ENCODE measurements around the gene METAP1. TPM values are rescaled to one million over a fixed set of nuclear protein-coding genes. Genes with fewer than 3 reads are reported as not detected.

Gene METAP1
- polyA plus RNA-seq, 2 of the 4 experiments (the other 2 are of a cell fraction): 68.2 to 106 TPM

DNA sequence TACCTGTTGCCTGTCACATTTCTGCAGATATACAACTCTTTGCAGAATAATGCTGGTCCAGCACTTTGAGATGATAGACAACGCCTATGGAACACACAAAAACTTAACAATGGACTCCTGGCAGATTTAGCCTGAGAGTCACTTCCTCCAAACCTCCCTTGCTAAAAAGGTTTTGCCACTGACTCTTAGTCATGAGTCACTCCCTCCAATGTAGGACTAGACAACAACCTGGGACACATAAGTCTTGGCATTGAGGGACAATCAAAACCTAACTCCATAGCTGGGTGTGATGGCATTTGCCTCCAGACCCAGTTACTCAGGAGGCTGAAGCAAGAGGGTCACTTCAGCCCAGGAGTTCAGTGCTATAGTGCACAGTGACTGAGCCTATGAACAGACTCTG, 44.6 kb upstream of the METAP1 start:
- no peaks in the 10 kb centered on the region for H3K9me3 ChIP-seq
- TF ChIP-seq KDM1A (IDR thresholded peaks at IDR 0.05; ENCODE audit: low read depth): no peak
- TF ChIP-seq HOXA7 (CRISPR knock-in tag; IDR thresholded peaks at IDR 0.05): no peak
- no peak for TF ChIP-seq NPAS2 (CRISPR knock-in tag; IDR thresholded peaks at IDR 0.05; ENCODE audit: borderline replicate concordance)
- TF ChIP-seq POLR2AphosphoS2 (conservative IDR thresholded peaks at IDR 0.05; ENCODE audit: low read length): no peak
- TF ChIP-seq MAZ (IDR thresholded peaks at IDR 0.05; ENCODE audit: borderline replicate concordance, low read depth, low read length): no peak
- no peak for TF ChIP-seq E2F6 (IDR thresholded peaks at IDR 0.05; ENCODE audit: borderline replicate concordance, low read depth)
- no peak for TF ChIP-seq HDAC2 (IDR thresholded peaks at IDR 0.05)
- no peak for TF ChIP-seq EHMT2 (IDR thresholded peaks at IDR 0.05; ENCODE audit: low read depth)
- no peak for TF ChIP-seq CHD4 (IDR thresholded peaks at IDR 0.05; ENCODE audit: borderline replicate concordance)
- TF ChIP-seq RNF2 (IDR thresholded peaks at IDR 0.05; ENCODE audit: borderline replicate concordance, low read depth): no peak
- TF ChIP-seq SREBF2 (IDR thresholded peaks at IDR 0.05): no peak
- no peak for TF ChIP-seq MAFK (IDR thresholded peaks at IDR 0.05; ENCODE audit: partially characterized antibody)
- TF ChIP-seq RFX5 (IDR thresholded peaks at IDR 0.05): no peak
- TF ChIP-seq ZSCAN20 (CRISPR knock-in tag; IDR thresholded peaks at IDR 0.05): no peak
- TF ChIP-seq RCOR1 (IDR thresholded peaks at IDR 0.05; ENCODE audit: low read depth, low read length): no peak
- no peak for TF ChIP-seq ZFP36 (IDR thresholded peaks at IDR 0.05; ENCODE audit: borderline replicate concordance, partially characterized antibody)
- TF ChIP-seq NR3C1 (IDR thresholded peaks at IDR 0.05): no peak
- CTCF ChIA-PET: no interaction called here
- ATAC-seq (no peak), DNase-seq (ENCODE audit: low read depth in 1 of 2, low spot score in 1 of 2) (no peak), FAIRE-seq (no peak)
- H3K4me3 ChIP-seq: no peak overlapping the region
- POLR2A ChIA-PET: no interaction called here
- no peak overlapping the region for H3K27ac ChIP-seq
- no peaks in the 10 kb centered on the region for H3K4me1 ChIP-seq
- 84% methylated on average over 1 of the region's 1 CpG for WGBS (ENCODE audit: missing lambda C conversion rate)
- H3K4me2 ChIP-seq: no peak overlapping the region

GRCh38 chr4:98951710-98952109, 43.8 kb upstream of the METAP1 start:
- ChIA-PET CTCF (no interaction called here), POLR2A (no interaction called here)
- H3K4me1 ChIP-seq: no peaks in the 10 kb centered on the region
- ATAC-seq: no peak
- TF ChIP-seq FOSL2 (IDR thresholded peaks at IDR 0.05): no peak
- TF ChIP-seq FOSL2 (CRISPR knock-in tag; IDR thresholded peaks at IDR 0.05): no peak
- TF ChIP-seq RAD21 (conservative IDR thresholded peaks at IDR 0.05 in 1 of 2, IDR thresholded peaks at IDR 0.05 in 1 of 2): no peak
- TF ChIP-seq HMGXB4 (CRISPR knock-in tag; IDR thresholded peaks at IDR 0.05; ENCODE audit: borderline replicate concordance): no peak
- no peak for TF ChIP-seq SMC3 (IDR thresholded peaks at IDR 0.05)
- TF ChIP-seq TFCP2L1 (CRISPR knock-in tag; IDR thresholded peaks at IDR 0.05): no peak
- no peak for TF ChIP-seq NR3C1 (IDR thresholded peaks at IDR 0.05)
- TF ChIP-seq JUN (IDR thresholded peaks at IDR 0.05): no peak
- no peak for TF ChIP-seq ESRRA (IDR thresholded peaks at IDR 0.05; ENCODE audit: borderline replicate concordance, low read length)
- TF ChIP-seq, protein P1, sequence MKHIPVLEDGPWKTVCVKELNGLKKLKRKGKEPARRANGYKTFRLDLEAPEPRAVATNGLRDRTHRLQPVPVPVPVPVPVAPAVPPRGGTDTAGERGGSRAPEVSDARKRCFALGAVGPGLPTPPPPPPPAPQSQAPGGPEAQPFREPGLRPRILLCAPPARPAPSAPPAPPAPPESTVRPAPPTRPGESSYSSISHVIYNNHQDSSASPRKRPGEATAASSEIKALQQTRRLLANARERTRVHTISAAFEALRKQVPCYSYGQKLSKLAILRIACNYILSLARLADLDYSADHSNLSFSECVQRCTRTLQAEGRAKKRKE (CRISPR knock-in tag; IDR thresholded peaks at IDR 0.05; ENCODE audit: low read depth): no peak
- no peak for TF ChIP-seq RFX5 (IDR thresholded peaks at IDR 0.05)
- TF ChIP-seq MAZ (IDR thresholded peaks at IDR 0.05; ENCODE audit: borderline replicate concordance, low read depth, low read length): no peak
- TF ChIP-seq RCOR1 (IDR thresholded peaks at IDR 0.05; ENCODE audit: low read depth, low read length): no peak
- no peak for TF ChIP-seq FOSB (CRISPR knock-in tag; IDR thresholded peaks at IDR 0.05)
- TF ChIP-seq CBX2 (IDR thresholded peaks at IDR 0.05; ENCODE audit: borderline replicate concordance, low read depth): no peak
- TF ChIP-seq ZFP36 (IDR thresholded peaks at IDR 0.05; ENCODE audit: borderline replicate concordance, partially characterized antibody): no peak
- WGBS (ENCODE audit: missing lambda C conversion rate): 85% methylated on average over 3 of the region's 3 CpGs
- no peak overlapping the region for H3K4me3 ChIP-seq
- H3K9me3 ChIP-seq: no peaks in the 10 kb centered on the region
- DNase-seq (ENCODE audit: low read depth in 1 of 2, low spot score in 1 of 2): no peak
- FAIRE-seq: no peak
- H3K4me2 ChIP-seq: no peak overlapping the region
- H3K27ac ChIP-seq: no peak overlapping the region

Data from A549 (cell line).